Vagina (tissue), 2 donors: Measurements from ENCODE around the gene PANX3.

ENCODE experiments used
- CTCF ChIP-seq, 3 experiments: fragments of 450-650 bp in 2 of 3; fragments of 200-600 bp in 1 of 3; sonication (generic) in 1 of 3; IDR thresholded peaks; one replicate each; pipeline ENCODE4 v1.5.1; 2017 to 2019; ENCODE audit warnings: antibody characterized with exemption in 3 of 3, mild to moderate bottlenecking in 2 of 3, moderate library complexity in 2 of 3
- POLR2A ChIP-seq, 2 donors: fragments of 450-650 bp; IDR thresholded peaks; one replicate each; pipeline ENCODE4 v1.6.1; 2017; ENCODE audit warnings: antibody characterized with exemption in 2 of 2, mild to moderate bottlenecking in 2 of 2, moderate library complexity in 2 of 2
- POLR2AphosphoS5 ChIP-seq, 2 donors: sonication (generic); formaldehyde crosslinking; IDR thresholded peaks; one replicate each; pipeline ENCODE4 v1.9.0; 2017; ENCODE audit warnings: antibody characterized with exemption in 2 of 2, mild to moderate bottlenecking in 2 of 2, low read depth in 1 of 2; ENCODE audit not compliant: insufficient read depth in 1 of 2

- TF ChIP-seq CTCF (IDR thresholded peaks at IDR 0.05) (no peak), POLR2A (IDR thresholded peaks at IDR 0.05) (no peak), POLR2AphosphoS5 (IDR thresholded peaks at IDR 0.05; ENCODE audit: insufficient read depth in 1 of 2, low read depth in 1 of 2) (no peak)
These were observed 33.4 kb upstream of the PANX3 start for GRCh38 chr11:124577716-124578427.
